ENCODE results near the gene TMEM45A.

The TMEM45A gene

DNA sequence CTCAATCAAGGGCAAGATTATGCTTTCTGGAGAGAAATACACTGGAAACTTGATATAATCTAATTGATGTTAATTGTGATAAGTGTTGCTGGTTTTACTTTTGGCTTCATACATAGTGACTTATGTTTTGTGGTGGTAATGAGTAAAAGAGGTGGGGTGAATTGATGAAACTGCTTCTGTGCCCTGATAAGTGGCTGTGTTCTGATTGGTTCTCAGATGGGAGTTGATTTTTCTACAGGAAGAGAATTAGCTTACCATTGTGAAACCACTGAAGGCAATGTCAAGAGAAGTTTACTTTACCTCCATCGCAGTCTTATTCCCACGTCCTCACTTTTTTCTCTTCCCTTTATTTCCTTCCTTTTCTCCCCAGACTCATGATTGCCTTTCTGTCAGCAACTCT, 23.8 kb downstream of the TMEM45A start:
- Histone ChIP-seq H3K4me3 (replicated peaks; ENCODE audit: low read depth, low read length) (no peak overlapping the region), H3K27me3 (replicated peaks; ENCODE audit: control insufficient read depth, insufficient read depth, low read length) (no peaks in the 10 kb centered on the region), H3K36me3 (ENCODE audit: control insufficient read depth, insufficient read depth, low read length) (no peaks in the 10 kb centered on the region)
- no peak for DNase-seq (ENCODE audit: extremely low read depth, insufficient read length)
- TF ChIP-seq, protein P1, sequence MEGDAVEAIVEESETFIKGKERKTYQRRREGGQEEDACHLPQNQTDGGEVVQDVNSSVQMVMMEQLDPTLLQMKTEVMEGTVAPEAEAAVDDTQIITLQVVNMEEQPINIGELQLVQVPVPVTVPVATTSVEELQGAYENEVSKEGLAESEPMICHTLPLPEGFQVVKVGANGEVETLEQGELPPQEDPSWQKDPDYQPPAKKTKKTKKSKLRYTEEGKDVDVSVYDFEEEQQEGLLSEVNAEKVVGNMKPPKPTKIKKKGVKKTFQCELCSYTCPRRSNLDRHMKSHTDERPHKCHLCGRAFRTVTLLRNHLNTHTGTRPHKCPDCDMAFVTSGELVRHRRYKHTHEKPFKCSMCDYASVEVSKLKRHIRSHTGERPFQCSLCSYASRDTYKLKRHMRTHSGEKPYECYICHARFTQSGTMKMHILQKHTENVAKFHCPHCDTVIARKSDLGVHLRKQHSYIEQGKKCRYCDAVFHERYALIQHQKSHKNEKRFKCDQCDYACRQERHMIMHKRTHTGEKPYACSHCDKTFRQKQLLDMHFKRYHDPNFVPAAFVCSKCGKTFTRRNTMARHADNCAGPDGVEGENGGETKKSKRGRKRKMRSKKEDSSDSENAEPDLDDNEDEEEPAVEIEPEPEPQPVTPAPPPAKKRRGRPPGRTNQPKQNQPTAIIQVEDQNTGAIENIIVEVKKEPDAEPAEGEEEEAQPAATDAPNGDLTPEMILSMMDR (IDR thresholded peaks at IDR 0.05; ENCODE audit: insufficient read depth, low read length, poor library complexity, severe bottlenecking): no peak

DNA sequence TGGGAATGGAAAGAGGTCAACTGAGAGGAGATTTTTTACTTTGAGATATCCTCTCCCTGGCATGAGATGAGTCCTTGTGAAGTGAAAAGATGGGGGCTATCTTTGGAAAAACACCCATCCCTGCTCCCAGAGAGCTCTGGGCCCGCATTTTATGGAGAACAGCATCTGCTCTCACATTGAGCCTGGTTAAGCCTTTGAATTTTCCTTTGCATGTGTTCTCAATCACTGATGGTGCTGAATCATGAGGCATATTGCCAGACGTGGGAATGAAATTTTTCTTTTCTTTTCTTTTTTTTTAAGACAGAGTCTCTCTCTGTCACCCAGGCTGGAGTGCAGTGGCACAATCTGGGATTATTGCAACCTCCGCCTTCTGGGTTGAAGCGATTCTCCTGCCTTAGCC, 24.4 kb downstream of the TMEM45A start:
- Histone ChIP-seq H3K4me3 (replicated peaks; ENCODE audit: low read depth, low read length) (no peak overlapping the region), H3K36me3 (ENCODE audit: control insufficient read depth, insufficient read depth, low read length) (no peaks in the 10 kb centered on the region), H3K27me3 (replicated peaks; ENCODE audit: control insufficient read depth, insufficient read depth, low read length) (no peaks in the 10 kb centered on the region)
- DNase-seq (ENCODE audit: extremely low read depth, insufficient read length): no peak
- TF ChIP-seq, protein P1 (IDR thresholded peaks at IDR 0.05; ENCODE audit: insufficient read depth, low read length, poor library complexity, severe bottlenecking): no peak

DNA sequence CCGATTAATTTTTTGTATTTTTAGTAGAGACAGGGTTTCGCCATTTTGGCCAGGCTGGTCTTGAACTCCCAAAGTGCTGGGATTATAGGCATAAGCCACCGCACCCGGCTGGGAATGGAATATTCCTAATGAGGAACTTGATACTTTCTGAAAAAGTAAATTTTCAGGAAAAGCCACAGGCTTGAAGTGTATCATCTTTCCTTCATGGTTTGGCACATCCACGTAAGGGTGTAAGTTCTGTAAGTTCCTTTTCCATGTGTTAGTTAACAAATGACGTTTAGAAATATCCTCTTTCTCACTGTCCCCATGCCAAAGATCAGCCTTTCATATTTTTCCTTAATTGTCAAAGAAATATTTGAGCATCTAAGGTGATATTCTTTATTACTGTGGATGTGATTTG, 24.9 kb downstream of the TMEM45A start:
- no peak for DNase-seq (ENCODE audit: extremely low read depth, insufficient read length)
- Histone ChIP-seq H3K27me3 (replicated peaks; ENCODE audit: control insufficient read depth, insufficient read depth, low read length) (no peaks in the 10 kb centered on the region), H3K36me3 (ENCODE audit: control insufficient read depth, insufficient read depth, low read length) (no peaks in the 10 kb centered on the region), H3K4me3 (replicated peaks; ENCODE audit: low read depth, low read length) (no peak overlapping the region)
- TF ChIP-seq, protein P1 (IDR thresholded peaks at IDR 0.05; ENCODE audit: insufficient read depth, low read length, poor library complexity, severe bottlenecking): no peak

DNA sequence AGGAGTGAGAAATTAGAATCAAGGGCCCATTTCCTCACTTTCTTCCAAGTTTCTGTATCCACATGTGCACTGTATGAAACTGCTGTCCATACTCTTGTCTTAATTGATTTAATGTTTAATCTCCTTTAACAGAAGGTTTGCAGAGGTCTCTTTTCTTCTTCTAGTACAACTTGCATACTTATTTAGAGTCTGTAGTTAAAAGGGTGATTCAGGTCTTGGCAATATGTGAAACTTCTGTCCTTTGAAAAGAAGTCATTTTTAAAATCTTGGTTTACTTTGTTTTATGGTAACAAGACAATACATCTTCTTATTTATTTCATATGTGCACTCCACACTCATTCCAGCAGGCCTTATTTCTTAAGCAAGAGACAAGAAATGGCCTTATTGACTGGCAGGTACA, 25.8 kb downstream of the TMEM45A start:
- TF ChIP-seq, protein P1 (IDR thresholded peaks at IDR 0.05; ENCODE audit: insufficient read depth, low read length, poor library complexity, severe bottlenecking): no peak
- Histone ChIP-seq H3K4me3 (replicated peaks; ENCODE audit: low read depth, low read length) (no peak overlapping the region), H3K36me3 (ENCODE audit: control insufficient read depth, insufficient read depth, low read length) (no peaks in the 10 kb centered on the region), H3K27me3 (replicated peaks; ENCODE audit: control insufficient read depth, insufficient read depth, low read length) (no peaks in the 10 kb centered on the region)
- no peak for DNase-seq (ENCODE audit: extremely low read depth, insufficient read length)

DNA sequence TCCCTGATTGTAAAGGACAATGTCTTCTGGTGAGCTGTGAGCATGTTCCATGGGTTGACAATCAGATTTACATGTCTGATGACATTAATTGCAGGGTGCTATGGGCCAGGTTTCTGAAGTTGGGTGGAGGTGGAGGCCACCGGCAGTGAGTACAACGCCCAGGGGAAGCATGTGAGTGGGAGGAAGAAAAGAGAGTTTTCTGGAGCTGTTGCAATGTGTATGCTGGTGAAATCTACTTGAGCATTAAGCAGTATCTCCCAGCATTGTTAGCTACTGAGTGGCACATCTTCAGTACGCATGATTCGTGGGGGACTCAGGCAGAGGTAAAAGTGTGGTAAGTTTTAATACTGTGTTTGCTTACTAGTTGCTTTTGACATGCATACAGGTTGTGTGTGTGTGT, 26.6 kb downstream of the TMEM45A start:
- Histone ChIP-seq H3K27me3 (replicated peaks; ENCODE audit: control insufficient read depth, insufficient read depth, low read length) (no peaks in the 10 kb centered on the region), H3K36me3 (ENCODE audit: control insufficient read depth, insufficient read depth, low read length) (no peaks in the 10 kb centered on the region), H3K4me3 (replicated peaks; ENCODE audit: low read depth, low read length) (no peak overlapping the region)
- DNase-seq (ENCODE audit: extremely low read depth, insufficient read length): no peak
- TF ChIP-seq, protein P1 (IDR thresholded peaks at IDR 0.05; ENCODE audit: insufficient read depth, low read length, poor library complexity, severe bottlenecking): no peak

DNA sequence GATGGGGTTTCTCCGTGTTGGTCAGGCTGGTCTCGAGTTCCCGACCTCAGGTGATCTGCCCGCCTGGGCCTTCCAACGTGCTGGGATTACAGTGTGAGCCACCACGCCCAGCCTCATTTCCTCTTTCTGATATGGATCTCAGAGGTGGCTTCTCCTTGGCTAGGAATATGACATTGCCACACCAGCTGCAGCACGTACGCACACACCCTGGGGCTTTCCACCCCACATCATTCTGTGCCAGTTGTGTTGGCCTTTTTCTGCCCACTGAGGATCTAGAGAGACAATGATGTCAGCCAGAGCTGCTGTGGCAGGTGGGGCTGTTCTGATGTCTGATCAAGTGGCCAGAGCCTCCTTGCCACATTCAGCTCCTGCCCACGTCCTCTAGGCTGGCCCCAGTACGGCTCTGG, 29.0 kb downstream of the TMEM45A start:
- H3K27me3 ChIP-seq (replicated peaks; ENCODE audit: control insufficient read depth, insufficient read depth, low read length): no peaks in the 10 kb centered on the region
- TF ChIP-seq, protein P1 (IDR thresholded peaks at IDR 0.05; ENCODE audit: insufficient read depth, low read length, poor library complexity, severe bottlenecking): no peak
- DNase-seq (ENCODE audit: extremely low read depth, insufficient read length): peak; percentile 7
- H3K4me3 ChIP-seq (replicated peaks; ENCODE audit: low read depth, low read length): no peak overlapping the region
- H3K36me3 ChIP-seq (ENCODE audit: control insufficient read depth, insufficient read depth, low read length): no peaks in the 10 kb centered on the region

All from GM06990 (cell line).